Activated gamma-delta T cell treated with anti-CD3 and anti-CD28 coated beads, Interleukin-2, amount 50 U/mL, for 16 hours (primary cell): ENCODE results near the gene UBAC1.

ENCODE experiments used
- DNase-seq: peaks from one replicate; pipeline ENCODE4 v3.0.0-alpha.2; 2020; ENCODE audit warnings: low read depth

Gene UBAC1, protein sequence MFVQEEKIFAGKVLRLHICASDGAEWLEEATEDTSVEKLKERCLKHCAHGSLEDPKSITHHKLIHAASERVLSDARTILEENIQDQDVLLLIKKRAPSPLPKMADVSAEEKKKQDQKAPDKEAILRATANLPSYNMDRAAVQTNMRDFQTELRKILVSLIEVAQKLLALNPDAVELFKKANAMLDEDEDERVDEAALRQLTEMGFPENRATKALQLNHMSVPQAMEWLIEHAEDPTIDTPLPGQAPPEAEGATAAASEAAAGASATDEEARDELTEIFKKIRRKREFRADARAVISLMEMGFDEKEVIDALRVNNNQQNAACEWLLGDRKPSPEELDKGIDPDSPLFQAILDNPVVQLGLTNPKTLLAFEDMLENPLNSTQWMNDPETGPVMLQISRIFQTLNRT

DNA sequence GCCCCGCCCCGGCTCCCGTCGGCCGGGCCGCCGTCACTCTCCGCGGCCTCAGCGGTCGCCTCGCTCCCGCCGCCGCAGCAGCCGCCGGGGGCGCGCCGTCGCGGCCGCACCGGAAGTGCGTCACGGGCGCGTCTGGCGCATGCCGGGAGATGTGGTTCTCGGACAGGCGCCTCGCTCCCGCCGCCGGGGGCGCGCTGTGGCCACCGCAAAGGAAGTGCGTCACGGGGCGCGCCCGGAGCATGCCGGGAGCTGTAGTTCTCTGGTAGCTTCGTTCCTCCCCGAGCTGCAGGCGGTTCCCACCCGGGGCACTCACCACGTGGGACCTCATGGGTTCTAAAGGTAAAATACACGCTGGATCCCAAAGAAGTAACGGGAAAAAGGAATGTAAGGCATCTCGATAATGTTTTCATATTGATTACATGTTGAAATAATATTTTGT lies at the start of gene UBAC1:
Gene UBAC1, minus strand, starts transcription at position 97 of the 439 bp plus-strand sequence. CDS start 211 bp downstream, outside the sequence.
- peak; percentile 92 for DNase-seq

DNA sequence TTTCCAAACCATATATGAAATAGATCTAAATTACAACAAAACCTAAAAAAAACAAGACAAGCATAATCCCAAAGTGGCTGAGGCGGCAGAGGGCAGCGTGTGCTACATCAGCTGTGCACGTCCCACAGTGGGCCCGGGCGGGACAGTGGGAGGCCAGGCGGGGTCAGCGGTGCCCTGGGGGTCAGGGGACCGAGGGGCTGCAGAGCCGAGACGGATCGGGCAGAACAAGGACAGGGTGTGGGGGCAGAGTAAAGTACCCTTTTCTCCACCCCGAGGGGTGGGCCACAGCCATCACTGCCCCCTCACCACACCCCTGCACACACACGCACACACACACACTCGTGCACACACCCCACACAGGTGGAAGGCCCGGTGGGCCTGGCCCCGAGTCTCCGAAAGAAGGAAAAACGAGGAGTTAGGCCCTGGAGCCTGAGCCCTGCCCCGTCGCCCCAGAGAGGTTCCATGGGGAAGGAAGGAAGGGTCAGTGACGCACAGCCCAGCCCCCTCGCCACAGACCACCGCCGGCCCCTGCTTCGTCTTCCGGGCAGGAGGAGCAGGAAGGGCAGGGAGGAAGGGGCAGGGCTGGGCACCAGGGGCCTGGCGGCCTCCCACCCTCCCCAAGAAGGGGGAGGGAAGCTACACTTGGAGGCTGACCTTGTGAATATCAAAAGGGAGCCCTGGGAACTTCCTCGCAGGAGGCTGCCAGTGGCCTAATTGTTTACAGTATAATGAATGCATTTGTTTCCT lies 49.6 kb upstream of the UBAC1 start:
- DNase-seq = no peak

DNA sequence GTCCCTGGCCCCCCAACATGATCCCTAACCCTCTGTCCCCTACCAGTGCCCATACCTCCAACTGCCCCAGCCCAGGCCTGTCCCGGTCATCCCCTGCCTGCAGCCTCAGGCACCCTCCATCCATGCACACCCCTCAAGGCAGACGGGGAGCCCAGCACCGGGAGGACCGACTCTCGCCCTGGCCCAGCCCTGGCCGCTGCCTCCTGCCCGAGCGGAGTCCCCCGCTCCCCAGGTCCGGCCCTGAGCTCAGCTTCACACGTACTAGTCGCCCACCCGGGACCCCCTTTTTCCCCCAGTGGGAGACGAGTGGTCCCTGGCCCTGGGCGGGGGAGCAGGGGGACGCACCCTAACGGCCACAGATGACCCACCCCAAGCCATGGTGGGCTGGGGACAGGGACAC lies 49.0 kb upstream of the UBAC1 start:
- no peak for DNase-seq

DNA sequence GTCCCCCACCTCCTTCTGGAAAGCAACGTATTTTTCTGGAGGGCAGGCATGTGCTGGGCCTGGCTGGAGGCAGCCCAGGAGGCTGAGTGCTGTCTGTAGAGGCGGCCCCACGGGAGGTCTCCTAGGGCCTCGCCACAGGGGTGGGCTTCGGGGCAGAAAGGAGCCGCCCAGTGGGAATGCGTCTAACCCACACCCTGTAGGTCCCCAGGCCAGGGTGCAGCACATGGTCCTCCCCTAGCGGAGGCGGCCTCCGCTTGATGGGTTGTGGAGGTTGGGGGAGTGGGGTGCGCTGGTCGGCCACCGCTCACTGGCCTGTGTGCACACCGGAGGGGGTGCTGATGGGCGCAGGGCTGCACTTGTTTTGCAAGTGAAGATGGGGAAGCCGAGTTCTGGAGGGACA lies 48.3 kb upstream of the UBAC1 start:
- no peak for DNase-seq

DNA sequence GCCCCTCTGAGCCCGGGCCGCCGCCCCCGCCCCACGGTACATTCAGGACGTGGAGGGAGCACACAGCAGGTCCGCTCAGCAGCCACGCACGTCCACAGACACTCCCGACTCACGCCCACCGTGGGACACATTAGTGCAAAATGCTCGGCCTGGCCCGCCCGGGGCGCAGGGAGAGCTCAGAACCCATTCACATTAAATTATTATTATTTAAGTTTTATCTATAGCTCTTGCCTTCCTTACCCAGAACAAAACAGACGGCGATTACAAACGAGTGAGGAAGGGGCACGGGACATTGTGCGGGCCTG lies 47.5 kb upstream of the UBAC1 start:
- DNase-seq = no peak

DNA sequence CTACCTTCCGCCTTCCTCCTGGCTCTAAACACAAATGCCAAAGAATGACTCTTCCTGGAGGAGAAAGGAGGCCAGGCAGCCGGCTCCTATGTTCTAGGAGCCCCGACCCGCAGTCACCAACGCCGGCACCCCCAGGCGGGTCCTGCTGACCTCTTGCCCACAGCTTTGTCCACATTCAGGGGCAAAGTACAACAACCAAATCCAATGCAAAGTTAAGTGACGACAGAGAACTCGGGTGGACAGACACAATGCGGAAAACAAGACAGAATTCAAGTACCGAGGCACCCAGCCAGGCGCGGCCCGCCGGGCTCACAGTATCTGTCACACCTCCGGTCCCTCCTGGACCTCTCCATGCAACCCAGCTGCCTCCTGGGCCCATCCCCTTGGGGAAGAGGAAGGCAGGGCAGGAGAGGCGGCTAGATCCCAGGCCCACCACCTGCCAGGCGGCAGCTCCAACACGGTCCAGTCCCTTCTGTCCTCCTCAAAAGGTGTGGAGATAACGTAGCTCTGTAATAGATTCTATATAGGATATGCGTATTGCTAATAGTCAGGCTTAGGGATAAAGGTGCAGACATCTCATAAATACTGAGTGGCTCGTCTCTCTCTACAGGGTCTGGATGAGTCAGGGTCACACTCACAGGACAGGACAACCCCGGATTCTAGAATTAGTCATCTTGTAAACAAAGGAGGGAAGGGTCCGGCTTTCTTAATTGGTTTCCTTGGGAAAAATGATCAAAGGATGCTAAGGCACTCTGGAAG lies 46.9 kb upstream of the UBAC1 start:
- no peak for DNase-seq

DNA sequence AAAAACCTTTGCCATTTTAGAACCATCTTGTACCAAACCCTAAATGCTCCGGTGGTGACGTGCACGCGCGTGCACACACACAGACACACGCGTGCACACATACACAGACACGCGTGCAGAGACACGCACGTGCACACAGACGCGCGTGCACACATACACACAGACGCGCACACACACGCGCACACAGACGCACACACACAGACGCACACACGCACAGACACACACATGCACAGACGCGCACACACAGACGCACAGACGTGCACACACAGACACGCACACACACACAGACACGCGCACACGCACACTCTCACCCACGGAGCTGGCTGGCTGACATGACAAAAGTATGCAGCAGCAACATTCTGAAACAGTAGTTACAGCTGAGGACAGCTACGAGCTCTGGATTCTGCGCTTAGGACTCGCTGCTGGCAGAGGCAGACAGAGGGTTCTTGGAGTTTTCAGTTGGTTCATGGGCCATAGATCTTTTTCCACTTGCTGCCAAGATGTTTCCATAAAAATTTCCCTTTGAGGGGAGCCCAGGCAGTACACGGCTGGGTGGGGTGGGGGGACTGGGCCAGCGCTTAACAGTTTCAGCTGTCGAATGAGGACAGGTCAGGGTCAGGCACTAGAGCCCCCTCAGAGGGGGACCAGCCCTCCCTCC lies 46.2 kb upstream of the UBAC1 start:
- no peak for DNase-seq

DNA sequence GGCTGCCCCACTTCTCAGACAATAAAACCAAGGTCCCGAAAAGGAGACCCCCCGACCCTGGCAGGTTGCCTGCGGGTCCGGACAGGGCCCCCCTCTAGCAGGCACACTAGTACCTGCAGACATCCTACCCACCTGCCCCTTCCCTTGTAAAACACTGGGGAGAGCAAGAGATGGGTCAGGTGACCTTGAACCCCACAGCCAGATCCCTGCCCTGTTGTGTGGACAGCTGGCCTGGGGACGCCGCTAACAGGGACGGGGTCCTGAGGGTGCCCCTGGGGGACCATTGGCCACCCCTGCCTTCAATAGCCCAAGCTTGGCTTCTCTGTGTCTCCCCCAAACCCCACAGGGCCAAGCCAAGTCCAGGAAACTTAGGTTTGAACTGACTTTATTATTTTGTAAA lies 45.0 kb upstream of the UBAC1 start:
- DNase-seq = no peak

DNA sequence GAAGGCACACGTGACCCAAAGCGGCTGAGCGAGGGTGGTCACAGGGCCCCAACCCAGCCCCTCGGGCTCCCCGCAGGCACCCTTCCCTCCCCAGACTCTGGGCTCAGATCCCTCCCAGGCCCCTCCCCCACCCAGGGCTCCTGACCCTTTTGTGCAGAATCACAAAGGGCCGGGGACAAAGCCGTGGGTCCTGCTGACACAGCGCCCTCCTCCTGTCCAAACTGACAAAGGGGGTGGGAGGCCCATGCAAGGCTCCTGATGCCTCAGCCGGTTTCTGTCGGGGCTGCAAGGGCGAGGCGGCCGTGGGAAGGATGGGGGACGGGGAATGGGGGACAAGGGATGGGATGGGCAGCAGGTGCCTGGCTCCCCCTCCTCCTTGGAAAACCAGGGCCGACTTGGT lies 43.5 kb upstream of the UBAC1 start:
- DNase-seq = no peak

DNA sequence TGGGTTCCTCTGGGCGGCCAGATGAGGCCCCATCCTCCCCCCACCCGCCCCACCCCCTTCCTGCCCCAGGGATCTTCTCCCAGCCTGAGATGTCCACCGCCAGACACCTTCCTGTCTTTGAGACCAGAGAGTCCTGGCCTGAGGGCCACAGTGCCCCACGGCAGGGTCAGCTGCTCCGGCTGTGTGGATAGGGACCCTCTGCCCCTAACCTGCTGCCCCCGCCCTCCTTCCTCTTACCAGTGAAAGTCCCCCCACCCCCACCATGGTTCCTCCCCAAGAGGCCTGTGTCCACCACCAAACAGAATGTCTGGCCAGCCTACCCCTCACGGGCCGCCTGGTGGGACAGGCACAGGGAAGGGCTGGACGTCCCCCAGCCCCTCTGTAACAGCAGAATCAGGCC lies 43.0 kb upstream of the UBAC1 start:
- no peak for DNase-seq

DNA sequence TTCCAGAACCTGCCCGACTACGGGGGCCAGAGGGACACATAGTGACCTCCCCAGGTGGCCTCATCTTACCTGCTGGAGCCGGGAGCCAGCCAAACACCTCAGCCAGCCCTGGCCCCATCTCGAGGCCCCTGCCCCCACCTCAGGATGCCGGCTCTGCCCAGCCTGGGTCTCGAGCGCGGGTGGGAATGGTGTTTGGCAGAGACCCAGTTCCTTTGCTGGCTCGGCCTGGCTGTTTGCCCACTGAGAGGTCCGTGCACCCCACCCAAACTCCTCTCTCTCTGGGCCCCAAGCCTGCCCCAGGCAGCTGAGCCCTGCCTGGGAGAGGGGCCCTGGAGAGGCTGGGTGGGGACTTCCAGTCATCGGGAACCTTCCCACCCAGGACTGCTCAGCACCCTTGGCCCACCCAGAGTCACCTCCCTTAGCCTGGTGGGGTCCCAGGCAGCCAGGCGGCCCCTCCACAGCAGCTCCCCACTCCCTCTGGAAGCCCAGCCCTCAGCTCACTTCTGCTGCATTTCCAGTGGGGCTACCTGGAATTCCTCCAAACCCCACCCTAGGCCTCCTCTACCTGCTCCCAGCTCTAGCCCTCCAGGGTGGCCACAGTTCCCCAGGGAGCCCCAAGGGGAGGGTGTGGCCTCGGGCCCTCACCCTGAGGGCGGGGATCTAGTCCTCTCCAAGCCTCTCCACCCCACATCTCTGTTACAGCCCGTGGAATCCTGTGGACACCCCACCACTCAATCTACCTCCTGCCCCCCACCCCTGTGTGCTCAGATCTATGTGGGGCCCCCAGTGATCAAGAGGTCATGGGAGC lies 42.4 kb upstream of the UBAC1 start:
- no peak for DNase-seq

DNA sequence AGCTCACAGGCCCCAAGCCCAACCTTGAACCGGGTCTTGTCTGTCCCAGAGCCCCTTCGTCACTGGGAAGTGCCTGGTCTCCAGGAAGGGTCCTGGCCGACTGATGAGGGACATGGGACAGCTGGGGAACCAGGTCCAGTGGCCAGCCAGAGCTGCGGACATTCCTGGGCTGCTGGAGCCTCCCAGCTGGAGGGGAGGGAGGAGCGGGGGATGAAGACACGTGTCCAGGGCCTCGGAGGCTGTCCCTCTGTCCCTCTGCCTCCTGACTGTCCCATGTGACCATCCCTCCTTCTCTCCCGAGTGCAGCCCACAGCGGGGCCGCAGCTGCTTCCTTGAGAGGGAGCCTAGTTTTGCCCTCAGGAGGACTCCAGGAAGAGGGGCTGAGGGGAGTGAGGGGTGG lies 41.7 kb upstream of the UBAC1 start:
- no peak for DNase-seq

DNA sequence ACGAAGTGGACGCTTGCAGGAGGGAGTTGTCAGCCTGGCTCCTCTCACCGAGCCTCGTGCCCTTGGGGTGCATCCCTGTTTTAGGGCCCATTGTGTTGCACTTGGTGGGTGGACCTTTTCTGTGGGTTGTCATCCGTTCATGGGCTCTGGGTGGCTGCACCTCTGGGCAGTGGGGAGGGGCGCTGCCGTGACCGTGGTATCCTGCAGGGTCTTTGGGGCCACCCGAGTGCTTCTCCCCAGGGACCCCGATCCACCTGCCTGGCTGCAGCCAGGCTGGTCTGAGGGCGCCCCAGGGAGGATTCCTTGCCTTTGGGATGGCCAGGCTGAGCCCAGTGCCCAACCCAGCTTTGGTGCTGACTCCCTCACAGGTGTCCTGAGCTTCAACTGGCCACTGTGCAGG lies 41.0 kb upstream of the UBAC1 start:
- no peak for DNase-seq

DNA sequence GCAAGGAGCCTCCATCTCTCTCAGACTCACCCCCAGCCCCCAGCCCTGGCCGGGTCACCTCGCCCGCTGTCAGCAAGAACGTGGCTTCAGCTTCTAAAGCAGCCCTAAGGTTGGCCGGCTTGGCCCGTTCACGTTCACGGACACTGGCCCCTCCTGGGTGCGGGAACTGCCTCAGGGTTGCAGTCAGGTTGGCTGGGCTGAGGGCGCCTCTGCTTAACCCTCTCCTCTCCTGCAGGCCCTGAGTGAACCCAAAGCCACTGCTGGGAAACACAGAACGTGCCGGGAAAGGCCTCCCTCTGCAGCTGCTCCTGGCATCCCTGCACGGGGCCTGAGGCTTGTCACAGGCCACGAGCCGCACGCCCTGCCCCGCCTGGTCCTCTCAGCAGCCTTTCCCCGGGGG lies 40.1 kb upstream of the UBAC1 start:
- no peak for DNase-seq

DNA sequence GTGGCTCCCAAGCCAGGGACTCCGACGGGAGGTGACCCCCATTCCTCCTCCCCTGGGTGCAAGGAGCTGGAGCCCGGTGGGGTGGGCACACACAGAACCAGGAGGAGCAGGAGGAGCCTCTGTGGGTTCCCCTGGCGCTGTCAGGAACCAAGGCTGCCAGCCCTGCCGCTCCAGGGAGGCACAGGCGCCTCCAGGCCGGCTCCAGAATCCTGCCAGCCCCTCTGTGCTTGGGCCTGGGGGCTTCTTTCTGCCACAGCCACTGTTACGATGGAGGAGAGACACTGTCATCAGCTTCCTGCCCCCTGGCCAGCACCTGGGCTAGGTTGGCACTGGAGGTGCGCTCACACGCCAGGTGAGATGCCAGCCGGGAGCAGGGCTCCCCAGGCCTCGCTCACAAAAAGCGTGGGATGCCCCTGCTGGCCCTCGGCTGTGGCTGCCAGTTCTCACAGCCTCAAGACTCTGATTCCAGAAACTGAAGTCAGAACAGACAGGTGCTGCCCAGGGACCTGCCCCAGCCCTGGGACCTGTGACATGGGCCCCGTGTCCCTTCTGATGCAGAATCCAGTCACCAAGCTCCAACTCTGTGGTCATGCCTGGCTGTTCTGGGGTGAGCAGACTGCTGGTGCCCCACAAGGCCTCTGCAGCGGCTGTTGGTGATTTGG lies 37.4 kb upstream of the UBAC1 start:
- no peak for DNase-seq

DNA sequence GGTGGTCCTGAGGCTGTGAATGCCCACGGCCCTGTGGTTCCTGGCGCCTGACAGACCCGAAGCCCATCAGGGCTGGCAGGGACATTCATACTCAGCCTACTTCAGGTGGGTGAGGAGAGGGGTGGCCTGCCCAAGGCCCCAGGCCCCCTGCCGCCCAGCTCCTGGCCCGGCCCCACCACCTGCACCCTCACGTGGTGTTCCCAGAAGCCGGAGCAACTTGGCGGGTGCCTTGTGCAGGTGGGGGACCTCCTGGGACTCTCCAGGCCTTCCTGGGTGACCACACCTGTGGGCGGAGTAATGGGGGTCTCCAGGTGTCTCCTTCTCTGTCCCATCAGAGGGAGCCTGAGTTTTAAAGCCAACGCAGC lies 36.8 kb upstream of the UBAC1 start:
- no peak for DNase-seq

DNA sequence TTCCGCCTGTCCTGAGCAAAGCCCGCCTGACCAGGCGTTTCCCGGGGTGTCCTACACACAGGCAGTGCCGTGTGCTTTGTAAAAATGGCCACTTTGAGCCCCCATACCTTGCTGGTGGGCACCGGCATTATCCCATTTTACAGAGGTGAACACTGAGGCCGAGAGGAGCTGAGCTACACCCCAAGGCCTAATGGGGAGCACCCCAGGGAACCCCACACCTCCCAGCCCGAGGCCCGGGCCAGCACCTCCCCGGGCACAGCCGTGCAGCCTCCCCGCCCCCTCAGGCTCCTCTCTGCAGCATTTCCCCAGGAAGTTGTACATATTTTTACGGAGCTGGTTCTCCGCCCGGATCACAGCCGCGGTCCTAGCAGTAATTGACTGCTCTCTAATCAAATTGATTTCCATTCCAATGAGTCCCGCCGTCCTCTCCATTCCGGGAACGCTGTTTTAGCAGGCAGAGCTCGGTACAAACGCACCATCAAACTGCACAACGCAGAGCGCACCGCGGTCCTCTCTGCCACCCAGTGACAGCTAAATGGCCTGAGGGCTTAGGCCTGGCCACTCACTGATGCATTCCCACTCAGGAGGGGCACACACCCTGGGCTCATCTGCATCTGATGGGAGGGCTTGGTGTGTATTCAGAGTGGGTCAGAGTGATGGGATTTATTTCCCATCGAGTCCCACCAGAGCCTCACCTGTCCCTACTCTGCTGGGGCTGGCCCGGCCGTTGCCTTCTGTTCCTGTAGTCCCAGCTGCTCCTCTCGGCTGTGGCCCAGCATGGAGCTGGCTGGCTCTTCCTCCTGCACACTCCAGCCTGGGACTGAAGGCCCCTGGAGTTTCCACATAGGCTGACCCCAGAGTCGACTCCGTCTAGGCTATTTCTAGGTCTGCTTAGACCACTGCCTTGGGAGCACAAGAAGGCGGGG lies 36.2 kb upstream of the UBAC1 start:
- DNase-seq = no peak

DNA sequence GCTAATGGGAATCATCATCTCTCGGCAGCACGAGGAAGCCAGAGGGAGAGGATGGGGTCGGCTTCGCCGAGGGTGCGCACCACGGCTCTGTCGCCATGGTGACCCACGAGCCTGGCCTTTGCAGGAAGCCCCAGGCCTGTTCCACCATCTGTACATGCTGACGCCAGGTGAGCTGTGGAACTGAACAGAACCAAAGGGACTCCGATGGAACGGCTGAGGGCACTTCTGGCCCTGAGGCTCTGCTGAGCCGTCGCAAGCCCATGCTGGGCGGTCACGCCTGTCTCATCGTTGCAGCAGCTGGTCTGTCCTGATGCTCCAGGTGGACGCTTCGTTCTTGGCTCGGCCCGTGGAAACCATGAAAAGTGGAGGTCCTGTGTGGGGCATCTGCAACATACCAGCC lies 34.6 kb upstream of the UBAC1 start:
- DNase-seq = no peak

DNA sequence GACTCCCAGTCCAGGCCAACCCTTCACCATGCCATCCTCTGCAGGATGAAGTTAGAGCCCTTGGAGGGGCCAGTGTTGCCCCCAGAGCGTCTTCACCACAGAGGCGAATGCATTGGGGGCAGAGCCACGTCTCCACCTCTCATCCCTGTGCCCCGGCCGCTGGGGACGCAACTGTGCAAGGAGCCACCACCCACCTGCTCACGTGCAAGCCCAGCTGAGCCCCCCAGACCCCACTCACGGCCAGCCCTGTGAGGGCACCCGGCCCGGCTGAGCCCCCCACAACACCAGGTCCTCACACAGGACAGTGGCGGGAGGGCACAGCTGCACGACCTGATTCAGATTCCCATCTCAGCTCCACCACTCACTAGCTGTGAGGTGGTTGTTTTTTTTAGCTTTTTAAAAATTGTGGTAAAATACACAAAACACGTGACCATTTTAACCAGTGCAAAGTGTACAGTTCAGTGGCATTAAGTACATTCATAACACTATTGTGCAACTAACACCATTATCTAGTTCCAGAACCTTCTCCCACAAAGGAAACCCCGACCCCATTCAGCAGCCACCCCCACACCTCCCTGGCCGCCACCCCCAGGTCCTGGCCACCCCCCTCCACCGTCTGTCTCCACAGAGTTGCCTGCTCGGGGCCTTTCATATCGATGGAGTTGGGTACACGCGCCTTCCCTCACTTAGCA lies 33.5 kb upstream of the UBAC1 start:
- DNase-seq = no peak
